ENCODE measurements around the gene PNKD.

GRCh38 chr2:218267259-218267658, 3.1 kb upstream of the PNKD start:
- no peak for TF ChIP-seq CTCF (IDR thresholded peaks at IDR 0.05)
- no peak for TF ChIP-seq EP300 (IDR thresholded peaks at IDR 0.05)
- TF ChIP-seq POLR2A (IDR thresholded peaks at IDR 0.05): no peak

All from suprapubic skin (tissue), 3 donors.